ENCODE results near the gene CDS1. TPM values are rescaled to one million over a fixed set of nuclear protein-coding genes. Genes with fewer than 3 reads are reported as not detected.

The CDS1 gene
- total RNA-seq, 1 experiment from 2014 or later = 1.7 TPM

DNA sequence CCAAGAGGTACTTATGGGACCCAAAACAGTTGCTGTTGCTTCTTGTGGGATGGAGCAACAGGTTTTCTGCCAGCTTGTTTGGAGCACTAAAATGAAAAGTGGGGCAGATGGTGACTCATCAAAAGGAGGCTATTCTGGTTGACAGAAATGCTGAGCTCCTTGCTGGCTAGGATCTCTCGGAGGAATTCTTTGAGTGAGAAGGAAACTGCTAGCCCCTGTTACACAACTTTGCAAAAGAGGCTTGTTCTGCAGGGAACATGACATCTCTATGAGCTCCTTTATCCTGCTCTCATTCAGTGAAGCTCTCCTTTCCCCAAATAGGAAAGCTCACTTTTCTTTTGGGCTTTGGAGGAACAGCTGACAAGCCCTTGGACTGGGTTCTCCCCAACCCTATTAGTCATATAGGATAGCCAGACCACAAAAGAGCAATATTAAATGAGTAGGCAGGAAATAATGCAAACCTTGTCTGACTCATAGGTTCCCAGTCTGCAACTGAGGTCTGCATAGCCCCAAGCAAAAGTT, 108.3 kb downstream of the CDS1 start:
- H3K27ac ChIP-seq (ENCODE audit: low read depth, low read length, poor library complexity, severe bottlenecking) = no peak overlapping the region
- ChIA-PET CTCF (no interaction called here), POLR2A (ENCODE audit: low non-redundant PET) (no interaction called here)
- intact Hi-C loops (cut with micrococcal nuclease; ENCODE audit: unreplicated experiment) = no loop called here
- H3K36me3 ChIP-seq (ENCODE audit: insufficient read depth, low read length, poor library complexity, severe bottlenecking) = peaks cover 25% of the 10 kb centered on the region
- H3K4me1 ChIP-seq (ENCODE audit: insufficient read depth, low read length, poor library complexity, severe bottlenecking) = peaks cover 10% of the 10 kb centered on the region
- TF ChIP-seq, protein P1, sequence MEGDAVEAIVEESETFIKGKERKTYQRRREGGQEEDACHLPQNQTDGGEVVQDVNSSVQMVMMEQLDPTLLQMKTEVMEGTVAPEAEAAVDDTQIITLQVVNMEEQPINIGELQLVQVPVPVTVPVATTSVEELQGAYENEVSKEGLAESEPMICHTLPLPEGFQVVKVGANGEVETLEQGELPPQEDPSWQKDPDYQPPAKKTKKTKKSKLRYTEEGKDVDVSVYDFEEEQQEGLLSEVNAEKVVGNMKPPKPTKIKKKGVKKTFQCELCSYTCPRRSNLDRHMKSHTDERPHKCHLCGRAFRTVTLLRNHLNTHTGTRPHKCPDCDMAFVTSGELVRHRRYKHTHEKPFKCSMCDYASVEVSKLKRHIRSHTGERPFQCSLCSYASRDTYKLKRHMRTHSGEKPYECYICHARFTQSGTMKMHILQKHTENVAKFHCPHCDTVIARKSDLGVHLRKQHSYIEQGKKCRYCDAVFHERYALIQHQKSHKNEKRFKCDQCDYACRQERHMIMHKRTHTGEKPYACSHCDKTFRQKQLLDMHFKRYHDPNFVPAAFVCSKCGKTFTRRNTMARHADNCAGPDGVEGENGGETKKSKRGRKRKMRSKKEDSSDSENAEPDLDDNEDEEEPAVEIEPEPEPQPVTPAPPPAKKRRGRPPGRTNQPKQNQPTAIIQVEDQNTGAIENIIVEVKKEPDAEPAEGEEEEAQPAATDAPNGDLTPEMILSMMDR (conservative IDR thresholded peaks at IDR 0.05; ENCODE audit: low read depth, low read length) = no peak
- no peak for TF ChIP-seq EZH2 (IDR thresholded peaks at IDR 0.05; ENCODE audit: borderline replicate concordance, low read depth, low read length, poor library complexity, severe bottlenecking)
- no peaks in the 10 kb centered on the region for H3K27me3 ChIP-seq (replicated peaks; ENCODE audit: insufficient read depth, low read depth, low read length, poor library complexity)
- DNase-seq (ENCODE audit: low spot score) = peak; percentile 24
- BruUV-seq (replicated peaks) = no TSS peak
- H3K4me3 ChIP-seq (ENCODE audit: low read depth, low read length, poor library complexity, severe bottlenecking) = no peak overlapping the region
- no peaks in the 10 kb centered on the region for H3K9me3 ChIP-seq (ENCODE audit: low read depth, low read length, poor library complexity, severe bottlenecking)

DNA sequence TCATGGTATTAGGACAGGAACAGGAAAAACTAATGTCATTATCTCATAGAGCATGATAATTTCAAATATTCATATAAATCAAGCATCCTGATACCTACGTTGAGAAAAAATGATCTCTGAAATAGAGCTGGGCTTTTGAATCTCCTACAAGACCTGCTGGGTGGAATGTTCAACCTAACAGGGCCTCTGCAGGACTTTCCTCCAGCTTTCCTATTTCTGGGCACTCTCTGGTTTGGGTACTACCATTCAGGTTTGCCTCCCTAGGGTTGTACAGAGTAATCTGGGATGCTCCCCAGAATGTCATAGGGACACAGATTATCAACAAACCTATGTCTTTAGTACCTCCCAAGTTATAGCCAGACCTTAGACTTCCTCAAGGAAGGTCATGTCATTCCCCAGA, 108.9 kb downstream of the CDS1 start:
- no peak overlapping the region for H3K4me3 ChIP-seq (ENCODE audit: low read depth, low read length, poor library complexity, severe bottlenecking)
- BruUV-seq (replicated peaks) = no TSS peak
- peaks cover 25% of the 10 kb centered on the region for H3K36me3 ChIP-seq (ENCODE audit: insufficient read depth, low read length, poor library complexity, severe bottlenecking)
- no peak for DNase-seq (ENCODE audit: low spot score)
- TF ChIP-seq, protein P1 (conservative IDR thresholded peaks at IDR 0.05; ENCODE audit: low read depth, low read length) = no peak
- TF ChIP-seq EZH2 (IDR thresholded peaks at IDR 0.05; ENCODE audit: borderline replicate concordance, low read depth, low read length, poor library complexity, severe bottlenecking) = no peak
- ChIA-PET CTCF (no interaction called here), POLR2A (ENCODE audit: low non-redundant PET) (no interaction called here)
- H3K9me3 ChIP-seq (ENCODE audit: low read depth, low read length, poor library complexity, severe bottlenecking) = no peaks in the 10 kb centered on the region
- H3K27me3 ChIP-seq (replicated peaks; ENCODE audit: insufficient read depth, low read depth, low read length, poor library complexity) = no peaks in the 10 kb centered on the region
- no peak overlapping the region for H3K27ac ChIP-seq (ENCODE audit: low read depth, low read length, poor library complexity, severe bottlenecking)
- peaks cover 10% of the 10 kb centered on the region for H3K4me1 ChIP-seq (ENCODE audit: insufficient read depth, low read length, poor library complexity, severe bottlenecking)
- intact Hi-C loops (cut with micrococcal nuclease; ENCODE audit: unreplicated experiment) = no loop called here

DNA sequence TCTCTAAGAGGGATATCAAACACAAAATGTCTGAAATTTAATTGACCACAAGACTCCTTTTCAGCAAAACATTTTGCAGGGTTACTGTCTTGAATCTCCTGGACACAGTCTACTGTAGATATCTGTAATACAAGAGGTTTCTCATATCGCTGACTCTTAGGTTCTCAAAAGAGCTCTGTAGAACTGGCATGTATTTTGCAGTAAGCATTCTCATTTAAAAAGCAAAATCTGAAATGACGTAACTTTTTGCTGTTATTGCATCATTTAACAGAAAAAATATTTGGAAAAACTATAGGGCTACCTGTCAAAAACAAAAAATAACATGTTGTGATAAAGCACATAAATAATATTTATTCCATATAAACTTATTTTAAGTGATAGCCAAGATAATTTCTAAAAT, 114.2 kb downstream of the CDS1 start:
- no peaks in the 10 kb centered on the region for H3K9me3 ChIP-seq (ENCODE audit: low read depth, low read length, poor library complexity, severe bottlenecking)
- BruUV-seq (replicated peaks) = no TSS peak
- H3K36me3 ChIP-seq (ENCODE audit: insufficient read depth, low read length, poor library complexity, severe bottlenecking) = peaks cover 25% of the 10 kb centered on the region
- no peaks in the 10 kb centered on the region for H3K27me3 ChIP-seq (replicated peaks; ENCODE audit: insufficient read depth, low read depth, low read length, poor library complexity)
- intact Hi-C loops (cut with micrococcal nuclease; ENCODE audit: unreplicated experiment) = no loop called here
- ChIA-PET POLR2A (ENCODE audit: low non-redundant PET) (no interaction called here), CTCF (no interaction called here)
- no peak overlapping the region for H3K4me3 ChIP-seq (ENCODE audit: low read depth, low read length, poor library complexity, severe bottlenecking)
- TF ChIP-seq, protein P1 (conservative IDR thresholded peaks at IDR 0.05; ENCODE audit: low read depth, low read length) = no peak
- TF ChIP-seq EZH2 (IDR thresholded peaks at IDR 0.05; ENCODE audit: borderline replicate concordance, low read depth, low read length, poor library complexity, severe bottlenecking) = no peak
- DNase-seq (ENCODE audit: low spot score) = no peak
- H3K27ac ChIP-seq (ENCODE audit: low read depth, low read length, poor library complexity, severe bottlenecking) = no peak overlapping the region
- H3K4me1 ChIP-seq (ENCODE audit: insufficient read depth, low read length, poor library complexity, severe bottlenecking) = no peaks in the 10 kb centered on the region
